HG02759 (cell line): ENCODE data around the gene PNPLA7.
"Not testable (repeated sequence)": the region's sequence is repeated elsewhere in the genome, so short reads cannot be mapped to it uniquely, and the experiment has no call there.

Source experiments
- ATAC-seq: cut with Tn5 transposase; IDR thresholded peaks from one replicate; pipeline ENCODE4 v1.9.1; 2021; ENCODE audit warnings: mild to moderate bottlenecking, moderate library complexity; ENCODE audit not compliant: unreplicated experiment

PNPLA7 gene

GRCh38 chr9:137543237-137543963 is 6.8 kb downstream of the PNPLA7 start:
- ATAC-seq: no peak

- ATAC-seq: no peak
Observed at GRCh38 chr9:137542486-137542885, 7.7 kb downstream of the PNPLA7 start.

GRCh38 chr9:137540536-137540935 is 9.7 kb downstream of the PNPLA7 start:
- no peak for ATAC-seq

- ATAC-seq: no peak
Observed at GRCh38 chr9:137538058-137538457, 12.1 kb downstream of the PNPLA7 start.

GRCh38 chr9:137536594-137537131 is 13.5 kb downstream of the PNPLA7 start:
- not testable (repeated sequence) for ATAC-seq

GRCh38 chr9:137535120-137535428 is 15.1 kb downstream of the PNPLA7 start:
- no peak for ATAC-seq

GRCh38 chr9:137534256-137535119 is 15.7 kb downstream of the PNPLA7 start:
- ATAC-seq: no peak

- not testable (repeated sequence) for ATAC-seq
Observed at GRCh38 chr9:137532891-137533468, 17.2 kb downstream of the PNPLA7 start.

- no peak for ATAC-seq
Observed at GRCh38 chr9:137531099-137531765, 19.0 kb downstream of the PNPLA7 start.

GRCh38 chr9:137530331-137530730 is 19.9 kb downstream of the PNPLA7 start:
- no peak for ATAC-seq

- ATAC-seq: no peak
Observed at GRCh38 chr9:137524981-137525317, 25.3 kb downstream of the PNPLA7 start.

GRCh38 chr9:137524161-137524980 is 25.8 kb downstream of the PNPLA7 start:
- no peak for ATAC-seq

GRCh38 chr9:137522746-137523455 is 27.3 kb downstream of the PNPLA7 start:
- ATAC-seq: no peak

- no peak for ATAC-seq
Observed at GRCh38 chr9:137521405-137521985, 28.7 kb downstream of the PNPLA7 start.

- ATAC-seq: no peak
Observed at GRCh38 chr9:137520614-137521404, 29.4 kb downstream of the PNPLA7 start.

GRCh38 chr9:137519553-137519952 is 30.6 kb downstream of the PNPLA7 start:
- ATAC-seq: no peak

- not testable (repeated sequence) for ATAC-seq
Observed at GRCh38 chr9:137518661-137519459, 31.3 kb downstream of the PNPLA7 start.
